GM19395 (cell line): Measurements from ENCODE around the gene SVOPL.

Experiments
- ATAC-seq: cut with Tn5 transposase; IDR thresholded peaks from one replicate; pipeline ENCODE4 v1.9.1; 2021; ENCODE audit warnings: mild to moderate bottlenecking, moderate library complexity; ENCODE audit not compliant: unreplicated experiment

Gene SVOPL

GRCh38 chr7:138610671-138611170 lies 90.4 kb downstream of the SVOPL start:
- no peak for ATAC-seq

- peak; percentile 62 for ATAC-seq
Observed at GRCh38 chr7:138608275-138608674, 92.9 kb downstream of the SVOPL start.

- no peak for ATAC-seq
Observed at GRCh38 chr7:138607216-138608126, 93.7 kb downstream of the SVOPL start.

- ATAC-seq: no peak
Observed at GRCh38 chr7:138606236-138606635, 94.9 kb downstream of the SVOPL start.

- no peak for ATAC-seq
Observed at GRCh38 chr7:138603549-138604318, 97.4 kb downstream of the SVOPL start.

- no peak for ATAC-seq
Observed at GRCh38 chr7:138602451-138602850, 98.7 kb downstream of the SVOPL start.

- ATAC-seq: no peak
Observed at GRCh38 chr7:138595454-138595853, 105.7 kb downstream of the SVOPL start.

- ATAC-seq: no peak
Observed at GRCh38 chr7:138590154-138590553, 111.0 kb downstream of the SVOPL start.

- ATAC-seq: no peak
Observed at GRCh38 chr7:138588986-138589385, 112.2 kb downstream of the SVOPL start.

GRCh38 chr7:138587485-138587884 lies 113.7 kb downstream of the SVOPL start:
- no peak for ATAC-seq

GRCh38 chr7:138585283-138585993 lies 115.7 kb downstream of the SVOPL start:
- no peak for ATAC-seq

- ATAC-seq: no peak
Observed at GRCh38 chr7:138584696-138585095, 116.5 kb downstream of the SVOPL start.

GRCh38 chr7:138584283-138584682 lies 116.9 kb downstream of the SVOPL start:
- no peak for ATAC-seq

GRCh38 chr7:138581065-138581464 lies 120.1 kb downstream of the SVOPL start:
- ATAC-seq: no peak

GRCh38 chr7:138579671-138580070 lies 121.5 kb downstream of the SVOPL start:
- ATAC-seq: no peak

GRCh38 chr7:138579136-138579535 lies 122.0 kb downstream of the SVOPL start:
- no peak for ATAC-seq

- ATAC-seq: no peak
Observed at GRCh38 chr7:138575897-138576428, 125.2 kb downstream of the SVOPL start.

GRCh38 chr7:138573741-138574140 lies 127.4 kb downstream of the SVOPL start:
- ATAC-seq: no peak

GRCh38 chr7:138570715-138571114 lies 130.4 kb downstream of the SVOPL start:
- no peak for ATAC-seq

GRCh38 chr7:138569418-138569817 lies 131.7 kb downstream of the SVOPL start:
- no peak for ATAC-seq

GRCh38 chr7:138568655-138569054 lies 132.5 kb downstream of the SVOPL start:
- ATAC-seq: no peak
